ENCODE data around the gene S1PR2. TPM values are rescaled to one million over a fixed set of nuclear protein-coding genes. Genes with fewer than 3 reads are reported as not detected.

The S1PR2 gene
- total and polyA plus RNA-seq, 9 of the 15 experiments (the other 6 are each of a cell fraction or from before 2014, with no cell fraction given): 1.5 to 3.9 (median 2.0) TPM

- TF ChIP-seq GTF2B (IDR thresholded peaks at IDR 0.05; ENCODE audit: extremely low read depth, insufficient read length) (no peak), ZNF232 (CRISPR knock-in tag; IDR thresholded peaks at IDR 0.05) (peak; percentile 85), FOXA3 (CRISPR knock-in tag; conservative IDR thresholded peaks at IDR 0.05 in 1 of 2, IDR thresholded peaks at IDR 0.05 in 1 of 2) (no peak), ZNF165 (CRISPR knock-in tag; IDR thresholded peaks at IDR 0.05; ENCODE audit: borderline replicate concordance) (no peak), ZNF77 (CRISPR knock-in tag; IDR thresholded peaks at IDR 0.05) (0 out of 2 replicates have a peak, but pooled peaks have one; percentile 68), ZNF431 (CRISPR knock-in tag; IDR thresholded peaks at IDR 0.05) (no peak), MAFG (tag; conservative IDR thresholded peaks at IDR 0.05) (no peak), FOXJ3 (CRISPR knock-in tag; IDR thresholded peaks at IDR 0.05) (no peak), THRB (CRISPR knock-in tag; conservative IDR thresholded peaks at IDR 0.05) (no peak), RBM39 (optimal IDR thresholded peaks at IDR 0.05; ENCODE audit: low read depth, low read length) (no peak), MGA (IDR thresholded peaks at IDR 0.05) (peak; percentile 95), ZNF239 (CRISPR knock-in tag; IDR thresholded peaks at IDR 0.05) (no peak), U2AF1 (optimal IDR thresholded peaks at IDR 0.05; ENCODE audit: low read depth, low read length) (peak; percentile 84)
These were observed 20.9 kb upstream of the S1PR2 start, which contains the start of gene MRPL4 (continued) for GRCh38 chr19:10251792-10252694.

All from K562 (cell line).